Endothelial cell (in vitro differentiated cells): ENCODE results near the gene DIS3L2. TPM values are rescaled to one million over a fixed set of nuclear protein-coding genes. Genes with fewer than 3 reads are reported as not detected.
A peak's percentile ranks its signal among the peaks of the same experiment; 100 is the strongest.
"Not testable (repeated sequence)": the region's sequence is repeated elsewhere in the genome, so short reads cannot be mapped to it uniquely, and the experiment has no call there.

Source experiments
- DNase-seq: peaks from one replicate; pipeline ENCODE4 v3.0.0; 2021; ENCODE audit warnings: low spot score
- H3K27ac Mint-ChIP-seq: one replicate; pipeline ENCODE4 v1.8.0; 2021; ENCODE audit warnings: mixed read lengths, inconsistent platforms; ENCODE audit not compliant: unreplicated experiment
- H3K27me3 Mint-ChIP-seq: one replicate; pipeline ENCODE4 v1.8.0; 2021; ENCODE audit warnings: mild to moderate bottlenecking, moderate library complexity, mixed read lengths, inconsistent platforms; ENCODE audit not compliant: unreplicated experiment
- H3K36me3 Mint-ChIP-seq: one replicate; pipeline ENCODE4 v1.8.0; 2021; ENCODE audit warnings: mild to moderate bottlenecking, low read depth, mixed read lengths, inconsistent platforms; ENCODE audit not compliant: unreplicated experiment
- H3K4me1 Mint-ChIP-seq: one replicate; pipeline ENCODE4 v1.8.0; 2021; ENCODE audit warnings: mild to moderate bottlenecking, mixed read lengths, inconsistent platforms; ENCODE audit not compliant: unreplicated experiment
- H3K4me3 Mint-ChIP-seq: one replicate; pipeline ENCODE4 v1.8.0; 2021; ENCODE audit warnings: mild to moderate bottlenecking, mixed read lengths, inconsistent platforms; ENCODE audit not compliant: unreplicated experiment
- H3K9me3 Mint-ChIP-seq: one replicate; pipeline ENCODE4 v1.8.0; 2021; ENCODE audit warnings: mixed read lengths, inconsistent platforms; ENCODE audit not compliant: unreplicated experiment
- CTCF ChIP-seq: fragments of 200-600 bp; sonication (generic); IDR thresholded peaks from one replicate; pipeline ENCODE4 v1.5.0; 2021; ENCODE audit warnings: antibody characterized with exemption; ENCODE audit not compliant: unreplicated experiment
- total RNA-seq: library from RNA; stranded (reverse); fragmentation: NEBNext Ultra II Directional; extraction: Animal tissue kit (Norgen Biotek cat#: 25700); gene quantifications from one replicate; pipeline ENCODE4 v1.2.1, GENCODE V29; 2021; ENCODE audit not compliant: unreplicated experiment

Gene DIS3L2
- total RNA-seq, 1 donor from 2014 or later, result 42.1 TPM

GRCh38 chr2:232113821-232114220 lies 152.3 kb downstream of the DIS3L2 start:
- Mint-ChIP-seq H3K9me3 (no peaks in the 10 kb centered on the region), H3K4me3 (peak overlapping the region; percentile 43), H3K36me3 (peaks cover 20% of the 10 kb centered on the region), H3K27me3 (peaks cover 2% of the 10 kb centered on the region), H3K27ac (no peak overlapping the region), H3K4me1 (peaks cover 29% of the 10 kb centered on the region)
- TF ChIP-seq CTCF, result no peak
- DNase-seq, result no peak

- peaks cover 21% of the 10 kb centered on the region for H3K36me3 Mint-ChIP-seq
- H3K27me3 Mint-ChIP-seq, H3K9me3 Mint-ChIP-seq, H3K27ac Mint-ChIP-seq, H3K4me3 Mint-ChIP-seq, DNase-seq: not testable (repeated sequence)
- H3K4me1 Mint-ChIP-seq, result peaks cover 49% of the 10 kb centered on the region
Measured at GRCh38 chr2:232115728-232116361, 154.3 kb downstream of the DIS3L2 start.

GRCh38 chr2:232116852-232117251 lies 155.3 kb downstream of the DIS3L2 start:
- no peak for TF ChIP-seq CTCF
- Mint-ChIP-seq H3K9me3 (no peaks in the 10 kb centered on the region), H3K27me3 (peaks cover 2% of the 10 kb centered on the region), H3K36me3 (peaks cover 22% of the 10 kb centered on the region), H3K4me1 (peaks cover 59% of the 10 kb centered on the region), H3K27ac (no peak overlapping the region), H3K4me3 (no peak overlapping the region)
- no peak for DNase-seq

GRCh38 chr2:232117413-232117812 lies 155.9 kb downstream of the DIS3L2 start:
- peaks cover 3% of the 10 kb centered on the region for H3K27me3 Mint-ChIP-seq
- H3K36me3 Mint-ChIP-seq, result peaks cover 17% of the 10 kb centered on the region
- peaks cover 61% of the 10 kb centered on the region for H3K4me1 Mint-ChIP-seq
- no peak overlapping the region for H3K4me3 Mint-ChIP-seq
- no peaks in the 10 kb centered on the region for H3K9me3 Mint-ChIP-seq
- peak; percentile 14 for TF ChIP-seq CTCF
- H3K27ac Mint-ChIP-seq, result no peak overlapping the region
- no peak for DNase-seq

GRCh38 chr2:232120911-232121310 lies 159.4 kb downstream of the DIS3L2 start:
- Mint-ChIP-seq H3K4me3 (peak overlapping the region; percentile 22), H3K36me3 (peaks cover 4% of the 10 kb centered on the region), H3K4me1 (peaks cover 44% of the 10 kb centered on the region), H3K27me3 (peaks cover 3% of the 10 kb centered on the region), H3K27ac (peak overlapping the region; percentile 38), H3K9me3 (no peaks in the 10 kb centered on the region)
- no peak for TF ChIP-seq CTCF
- no peak for DNase-seq
